Fibroblast of mammary gland (primary cell): ENCODE results near the gene OPCML.

Experiments
- DNase-seq: peaks from one replicate; pipeline ENCODE4 v3.0.0-alpha.2; 2010; ENCODE audit warnings: low read depth
- H3K4me3 ChIP-seq: 2 replicates; pipeline ENCODE4 v1.5.1; 2011; ENCODE audit warnings: low read depth, mild to moderate bottlenecking, low read length, moderate library complexity; ENCODE audit not compliant: control insufficient read depth
- TF ChIP-seq, protein P1 (sequence below): conservative IDR thresholded peaks from 2 replicates; pipeline ENCODE4 v1.5.1; 2011; ENCODE audit warnings: low read depth, low read length, inconsistent platforms; ENCODE audit not compliant: control insufficient read depth, insufficient read depth

The OPCML gene

DNA sequence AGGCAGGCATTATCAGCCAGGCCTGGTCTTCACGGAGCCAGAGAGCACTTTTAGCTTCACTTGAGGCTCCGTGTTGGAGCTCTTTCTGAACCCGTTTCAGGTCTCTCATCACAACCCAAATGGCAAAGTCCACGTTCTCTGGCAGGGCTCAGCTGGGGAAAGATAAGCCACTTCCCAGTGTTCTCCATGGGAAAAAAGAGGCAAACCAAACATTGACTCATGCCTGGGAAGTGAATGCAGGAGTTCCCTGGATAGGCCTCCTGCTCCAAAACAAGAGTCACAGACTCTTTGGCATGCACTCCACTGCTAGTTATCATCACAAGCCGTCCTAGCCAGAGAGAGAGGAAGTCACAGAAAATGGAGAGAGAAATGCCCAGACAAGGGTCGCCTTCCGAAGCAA is 11.6 kb downstream of the OPCML start:
- TF ChIP-seq, protein P1, sequence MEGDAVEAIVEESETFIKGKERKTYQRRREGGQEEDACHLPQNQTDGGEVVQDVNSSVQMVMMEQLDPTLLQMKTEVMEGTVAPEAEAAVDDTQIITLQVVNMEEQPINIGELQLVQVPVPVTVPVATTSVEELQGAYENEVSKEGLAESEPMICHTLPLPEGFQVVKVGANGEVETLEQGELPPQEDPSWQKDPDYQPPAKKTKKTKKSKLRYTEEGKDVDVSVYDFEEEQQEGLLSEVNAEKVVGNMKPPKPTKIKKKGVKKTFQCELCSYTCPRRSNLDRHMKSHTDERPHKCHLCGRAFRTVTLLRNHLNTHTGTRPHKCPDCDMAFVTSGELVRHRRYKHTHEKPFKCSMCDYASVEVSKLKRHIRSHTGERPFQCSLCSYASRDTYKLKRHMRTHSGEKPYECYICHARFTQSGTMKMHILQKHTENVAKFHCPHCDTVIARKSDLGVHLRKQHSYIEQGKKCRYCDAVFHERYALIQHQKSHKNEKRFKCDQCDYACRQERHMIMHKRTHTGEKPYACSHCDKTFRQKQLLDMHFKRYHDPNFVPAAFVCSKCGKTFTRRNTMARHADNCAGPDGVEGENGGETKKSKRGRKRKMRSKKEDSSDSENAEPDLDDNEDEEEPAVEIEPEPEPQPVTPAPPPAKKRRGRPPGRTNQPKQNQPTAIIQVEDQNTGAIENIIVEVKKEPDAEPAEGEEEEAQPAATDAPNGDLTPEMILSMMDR, result no peak
- H3K4me3 ChIP-seq, result no peak overlapping the region
- DNase-seq, result no peak

DNA sequence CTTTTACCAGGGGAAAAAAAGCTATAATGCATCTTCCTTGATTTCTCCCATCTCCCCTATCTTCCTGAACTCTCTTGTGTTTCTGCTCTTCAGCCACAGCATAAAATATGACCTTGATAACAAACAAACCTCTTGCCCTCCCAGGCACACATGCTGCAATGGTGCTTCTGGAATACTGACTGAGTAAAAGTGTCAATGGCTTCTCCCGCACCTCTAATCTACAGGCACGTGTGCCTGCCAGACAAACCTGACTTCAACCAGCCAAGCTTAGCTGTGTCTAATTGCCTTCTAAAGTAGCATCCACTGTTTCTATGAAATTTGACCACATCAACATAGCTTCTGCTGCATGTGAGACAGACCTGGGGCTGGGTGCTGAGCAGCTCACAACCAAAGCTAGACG is 12.7 kb downstream of the OPCML start:
- no peak for DNase-seq
- TF ChIP-seq, protein P1, result no peak
- H3K4me3 ChIP-seq, result no peak overlapping the region

DNA sequence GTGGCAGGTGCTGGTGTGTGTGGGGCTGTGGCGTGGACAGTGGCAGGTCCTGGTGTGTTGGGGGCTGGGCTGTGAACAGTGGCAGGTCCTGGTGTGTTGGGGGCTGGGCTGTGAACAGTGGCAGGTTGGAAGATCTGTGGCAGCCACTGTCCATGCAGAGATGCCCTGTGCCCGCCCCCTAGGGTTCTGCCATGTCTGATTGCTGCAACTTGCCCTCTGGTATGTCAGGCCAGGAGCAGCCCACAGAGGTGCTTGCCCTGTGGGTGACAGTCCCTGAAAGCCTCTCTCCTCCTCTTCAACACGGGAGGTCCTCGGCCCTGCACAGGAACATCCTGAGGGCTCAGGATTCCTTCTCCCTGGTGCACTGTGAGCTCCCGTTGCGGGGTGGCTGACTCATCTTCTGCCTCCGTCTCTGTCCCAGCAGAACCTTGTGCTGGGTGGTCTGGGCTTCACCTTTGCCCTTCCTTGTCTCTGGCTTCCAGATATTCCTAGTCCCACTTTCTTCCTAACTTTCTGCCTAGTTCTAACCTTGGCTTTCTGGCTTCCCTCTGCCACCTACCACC is 13.5 kb downstream of the OPCML start:
- no peak overlapping the region for H3K4me3 ChIP-seq
- DNase-seq, result no peak
- TF ChIP-seq, protein P1, result no peak

DNA sequence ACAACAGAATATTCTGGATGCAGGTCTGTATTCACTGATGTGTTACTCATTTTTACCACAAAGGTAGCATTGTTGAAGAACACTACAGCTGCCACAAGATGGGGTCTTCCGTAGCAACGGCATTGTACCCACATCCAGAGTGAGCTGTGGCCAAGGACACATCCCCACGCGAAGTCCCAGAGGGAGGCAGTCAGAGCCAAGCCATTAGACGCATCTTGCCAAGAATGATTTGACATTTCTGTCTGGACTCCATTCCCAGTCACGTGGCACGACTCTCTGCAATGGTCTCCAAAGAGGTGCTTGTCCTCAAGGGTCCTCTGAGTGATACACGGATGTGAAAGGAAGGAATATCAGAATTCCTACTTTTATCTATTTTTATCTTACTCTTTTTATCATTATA is 15.5 kb downstream of the OPCML start:
- TF ChIP-seq, protein P1, result no peak
- no peak for DNase-seq

DNA sequence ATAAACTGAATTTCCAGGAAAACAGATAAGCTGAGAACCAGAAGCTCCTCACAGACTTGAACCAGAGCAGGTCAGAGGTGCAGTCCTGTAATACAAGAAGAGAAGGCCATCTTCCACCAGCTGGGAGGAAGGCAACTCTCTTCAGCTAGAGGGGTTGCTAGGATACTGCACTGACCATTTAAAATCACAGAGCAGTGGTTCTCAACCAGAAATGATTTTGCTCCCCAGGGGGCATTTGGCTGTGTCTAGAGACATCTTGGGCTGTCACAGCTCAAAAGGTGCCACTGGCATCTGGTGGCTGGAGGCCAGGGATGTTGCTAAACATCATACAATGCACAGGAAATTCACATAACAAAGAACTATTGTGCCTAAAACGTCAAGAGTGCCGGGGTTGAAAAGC is 17.2 kb downstream of the OPCML start:
- no peak for DNase-seq
- H3K4me3 ChIP-seq, result no peak overlapping the region
- TF ChIP-seq, protein P1, result no peak

More for the DNA sequence above, 15.5 kb downstream of the OPCML start:
- no peak overlapping the region for H3K4me3 ChIP-seq

DNA sequence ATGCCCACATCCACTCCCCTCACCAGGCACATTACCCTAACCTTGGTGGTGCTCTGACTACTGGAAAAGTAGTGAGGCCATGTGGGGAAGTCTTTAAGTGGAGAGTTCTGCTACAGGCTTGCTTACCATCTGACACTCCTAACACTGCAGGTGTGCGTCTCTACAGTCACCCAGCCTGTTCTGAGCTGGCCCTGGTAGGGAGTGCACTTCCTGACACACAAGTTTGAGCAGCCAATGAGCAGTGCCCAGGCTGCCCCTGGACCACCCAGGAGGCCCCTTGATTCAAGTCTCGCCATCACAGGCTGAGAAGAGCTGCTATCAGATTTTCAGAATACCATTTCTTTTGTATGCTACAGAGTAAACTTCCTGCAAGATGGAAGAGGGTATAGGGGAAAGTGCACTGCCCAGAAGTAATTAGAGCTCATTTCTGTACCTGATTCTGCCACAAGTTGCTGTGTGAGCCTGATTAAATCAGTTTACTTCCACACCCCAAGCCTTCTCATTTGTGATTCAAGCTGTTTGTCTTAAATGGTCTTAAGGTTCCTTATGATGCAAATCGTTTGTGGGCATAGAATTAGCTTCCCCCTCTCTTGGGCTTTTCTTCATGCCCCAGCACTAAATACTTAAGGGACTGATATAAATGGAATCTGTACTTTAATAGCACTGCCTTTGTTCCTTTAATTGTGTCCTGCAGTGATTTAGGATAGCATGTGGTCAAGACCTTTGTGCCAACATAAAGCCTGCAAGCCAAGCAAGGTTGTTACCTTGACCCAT is 22.2 kb downstream of the OPCML start:
- no peak for DNase-seq
- TF ChIP-seq, protein P1, result no peak
- no peak overlapping the region for H3K4me3 ChIP-seq
